Measurements from ENCODE around the gene DUOX1.

Gene DUOX1

GRCh38 chr15:45106002-45106790 is 23.6 kb upstream of the DUOX1 start:
- no peak for DNase-seq (ENCODE audit: low spot score)

GRCh38 chr15:45107941-45108630 is 21.7 kb upstream of the DUOX1 start:
- no peak for DNase-seq (ENCODE audit: low spot score)

DNA sequence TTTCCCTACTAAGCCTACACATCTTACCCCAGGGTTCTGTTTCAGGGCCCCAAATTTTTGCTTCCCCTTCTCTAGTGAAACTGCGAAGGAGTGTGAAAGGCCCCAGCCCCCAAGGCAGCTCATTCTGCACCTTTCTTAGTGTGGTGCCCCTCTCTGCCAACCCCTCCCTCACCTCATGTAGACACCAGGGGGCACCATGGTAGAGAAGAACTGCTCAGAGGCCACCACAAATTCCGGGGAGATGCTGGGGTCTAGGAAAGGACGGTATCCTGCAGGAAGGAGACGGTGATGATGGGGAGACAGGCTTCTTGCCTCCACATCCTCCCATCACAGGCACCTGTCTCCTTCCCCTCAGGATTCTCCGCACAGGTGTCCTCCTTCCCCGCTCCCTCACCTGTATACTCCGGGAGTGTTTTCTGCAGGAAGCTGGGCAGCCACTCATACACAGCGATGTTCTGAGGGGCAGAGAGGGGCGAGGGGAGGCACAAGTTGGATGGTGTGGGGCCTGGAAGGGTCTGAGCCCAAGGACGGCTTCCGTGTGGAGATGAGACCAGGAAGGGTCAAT is 19.5 kb upstream of the DUOX1 start:
- no peak for DNase-seq (ENCODE audit: low spot score)

- no peak for DNase-seq (ENCODE audit: low spot score)
Measured at GRCh38 chr15:45111390-45112142, 18.2 kb upstream of the DUOX1 start.

DNA sequence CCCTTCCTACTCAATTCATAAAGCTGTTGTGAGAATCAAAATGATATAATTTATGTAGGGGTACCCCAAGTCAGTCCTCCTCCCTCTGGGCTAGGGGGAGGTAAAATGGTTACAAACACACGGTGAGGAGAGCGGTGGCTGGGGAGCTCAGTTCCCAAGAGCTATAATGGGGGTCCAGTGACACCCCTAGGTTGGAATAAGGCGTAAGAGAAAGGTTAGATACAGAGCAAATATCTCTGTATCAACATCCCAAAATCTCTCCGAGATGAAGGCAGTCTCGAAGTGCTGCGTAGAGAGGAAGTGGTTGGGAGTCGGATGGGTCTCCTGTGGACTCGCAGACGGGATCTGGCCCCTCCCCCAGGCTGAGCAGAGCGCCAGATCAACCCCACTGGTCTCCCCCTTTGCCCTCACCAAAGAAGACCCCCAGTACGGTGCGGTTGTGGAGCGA is 17.6 kb upstream of the DUOX1 start:
- DNase-seq (ENCODE audit: low spot score) = no peak

DNA sequence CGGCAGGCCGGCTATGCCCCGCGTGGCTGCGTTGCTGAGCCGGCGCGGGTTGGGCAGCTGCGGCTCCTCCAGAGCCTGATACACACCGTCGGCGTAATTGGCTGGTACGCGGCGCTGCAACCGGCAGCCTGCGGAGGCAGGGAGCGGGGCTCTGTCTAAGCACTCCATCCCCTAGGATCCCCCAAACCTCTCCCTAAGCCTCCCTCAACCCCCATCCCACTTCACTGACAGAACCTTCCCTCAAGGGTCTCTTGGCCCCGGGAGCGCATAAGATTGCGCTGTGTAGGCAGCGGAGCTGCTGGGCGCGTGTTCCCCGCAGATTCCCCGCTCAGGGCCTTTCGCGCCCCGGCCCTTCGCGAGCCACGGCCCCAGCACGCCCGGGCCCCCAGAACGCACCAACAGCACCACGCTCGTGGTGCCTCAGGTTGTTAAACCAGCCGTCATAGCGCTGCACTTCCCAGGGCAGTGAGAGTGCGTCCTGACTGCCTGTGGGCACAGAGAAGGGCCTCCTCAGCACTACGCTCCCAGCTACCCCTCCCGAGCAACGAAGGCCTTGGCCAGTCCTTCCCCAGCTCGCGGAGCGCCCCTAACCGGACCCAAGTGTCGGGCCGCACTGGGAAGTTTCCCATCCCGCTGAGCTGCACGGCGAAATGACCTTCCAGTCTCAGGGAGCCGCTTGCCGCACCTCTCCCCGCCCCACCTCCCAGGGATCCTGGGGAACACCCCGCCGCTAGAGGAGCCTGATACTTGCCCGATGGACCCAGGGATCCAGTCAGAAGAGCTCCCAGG is 17.0 kb upstream of the DUOX1 start:
- DNase-seq (ENCODE audit: low spot score) = no peak

GRCh38 chr15:45113380-45113990 is 16.3 kb upstream of the DUOX1 start:
- DNase-seq (ENCODE audit: low spot score) = no peak

DNA sequence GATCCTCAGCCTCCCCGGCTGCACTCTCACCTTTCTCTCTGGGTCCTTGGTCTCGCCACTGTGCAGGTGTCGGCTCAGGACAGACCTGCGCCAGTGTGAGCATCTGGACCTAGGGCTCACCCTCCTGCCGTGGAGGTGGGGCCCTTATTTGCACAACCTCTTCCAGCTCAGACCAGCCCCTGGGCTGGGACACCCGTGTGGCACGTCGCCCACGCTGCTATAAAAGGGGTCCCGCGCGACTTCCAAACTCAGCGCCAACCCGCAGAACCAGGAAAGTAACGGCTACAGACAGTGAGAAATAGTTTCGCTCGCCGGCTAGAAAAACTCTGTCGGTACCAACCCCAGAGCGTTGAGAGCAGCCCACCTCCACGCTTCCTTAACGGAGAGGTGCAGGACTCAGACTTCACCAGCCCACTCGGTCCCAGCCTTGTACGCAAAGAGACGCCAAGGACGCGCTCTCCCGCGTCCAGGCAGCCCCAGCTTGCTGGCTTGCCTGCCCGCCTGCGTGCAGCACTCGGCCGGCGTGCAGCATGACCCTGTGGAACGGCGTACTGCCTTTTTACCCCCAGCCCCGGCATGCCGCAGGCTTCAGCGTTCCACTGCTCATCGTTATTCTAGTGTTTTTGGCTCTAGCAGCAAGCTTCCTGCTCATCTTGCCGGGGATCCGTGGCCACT is 15.6 kb upstream of the DUOX1 start, which contains the start of the genes DUOX2 and DUOXA2:
Gene DUOX2 (minus strand): TSS at position 97 of the 675 bp plus-strand sequence. CDS start 761 bp downstream, outside the sequence.
Gene DUOXA2 (plus strand): TSS at position 251 of the 675 bp plus-strand sequence. CDS start 280 bp downstream, at position 531.
- no peak for DNase-seq (ENCODE audit: low spot score)

GRCh38 chr15:45114751-45115085 is 15.1 kb upstream of the DUOX1 start:
- DNase-seq (ENCODE audit: low spot score) = no peak

DNA sequence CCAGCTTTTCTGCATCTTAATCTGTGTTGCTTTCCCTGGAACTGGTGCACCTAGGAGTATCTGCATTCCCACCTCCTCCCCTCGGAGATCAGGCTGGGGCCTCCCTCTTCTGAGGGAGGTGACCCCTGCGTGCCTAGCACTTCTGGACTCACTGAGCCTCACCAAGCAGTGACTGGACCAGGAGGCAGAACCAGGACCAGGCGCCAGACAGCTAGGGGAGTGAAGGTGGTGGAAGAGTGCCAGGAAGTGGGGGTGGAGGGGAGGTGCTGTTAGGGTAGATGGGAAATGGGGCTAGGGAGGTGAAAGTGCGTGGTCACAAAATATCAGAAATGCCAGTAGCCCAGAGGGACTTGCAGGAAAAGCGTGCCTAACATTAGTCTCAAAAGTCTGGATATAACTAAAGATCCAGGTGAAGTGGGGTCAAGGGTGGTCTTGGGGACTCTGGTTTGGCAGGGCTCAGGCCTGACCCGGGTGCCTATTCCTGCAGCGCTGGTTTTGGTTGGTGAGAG is 14.4 kb upstream of the DUOX1 start:
- DNase-seq (ENCODE audit: low spot score) = no peak

GRCh38 chr15:45116006-45116481 is 13.8 kb upstream of the DUOX1 start:
- no peak for DNase-seq (ENCODE audit: low spot score)

GRCh38 chr15:45116482-45117307 is 13.1 kb upstream of the DUOX1 start:
- no peak for DNase-seq (ENCODE audit: low spot score)

DNA sequence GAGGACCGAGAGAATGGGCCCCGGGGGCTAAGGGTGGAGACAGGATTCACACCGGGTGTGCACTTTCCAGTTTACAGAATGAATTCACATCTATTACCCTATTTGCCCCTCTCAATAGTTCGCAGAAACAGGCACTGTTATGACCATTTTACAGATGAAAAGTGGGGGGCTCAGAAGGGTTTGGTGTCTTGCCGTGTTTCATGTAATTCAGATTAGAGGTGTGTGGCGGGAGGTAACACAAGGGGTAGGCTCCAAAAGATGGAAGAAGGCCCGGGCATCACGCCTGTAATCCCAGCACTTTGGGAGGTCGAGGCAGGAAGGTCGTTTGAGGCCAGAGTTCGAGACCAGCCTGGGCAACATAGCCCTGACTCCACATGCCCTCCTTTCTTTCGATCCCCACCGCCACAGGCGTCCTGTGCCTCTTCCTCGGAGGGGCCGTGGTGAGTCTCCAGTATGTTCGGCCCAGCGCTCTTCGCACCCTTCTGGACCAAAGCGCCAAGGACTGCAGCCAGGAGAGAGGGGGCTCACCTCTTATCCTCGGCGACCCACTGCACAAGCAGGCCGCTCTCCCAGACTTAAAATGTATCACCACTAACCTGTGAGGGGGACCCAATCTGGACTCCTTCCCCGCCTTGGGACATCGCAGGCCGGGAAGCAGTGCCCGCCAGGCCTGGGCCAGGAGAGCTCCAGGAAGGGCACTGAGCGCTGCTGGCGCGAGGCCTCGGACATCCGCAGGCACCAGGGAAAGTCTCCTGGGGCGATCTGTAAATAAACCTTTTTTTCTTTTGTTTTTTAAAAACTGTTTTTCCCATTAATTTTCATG is 12.3 kb upstream of the DUOX1 start:
- DNase-seq (ENCODE audit: low spot score) = no peak

GRCh38 chr15:45118131-45118588 is 11.6 kb upstream of the DUOX1 start:
- peak; percentile 68 for DNase-seq (ENCODE audit: low spot score)

GRCh38 chr15:45118996-45119395 is 10.8 kb upstream of the DUOX1 start:
- no peak for DNase-seq (ENCODE audit: low spot score)

DNA sequence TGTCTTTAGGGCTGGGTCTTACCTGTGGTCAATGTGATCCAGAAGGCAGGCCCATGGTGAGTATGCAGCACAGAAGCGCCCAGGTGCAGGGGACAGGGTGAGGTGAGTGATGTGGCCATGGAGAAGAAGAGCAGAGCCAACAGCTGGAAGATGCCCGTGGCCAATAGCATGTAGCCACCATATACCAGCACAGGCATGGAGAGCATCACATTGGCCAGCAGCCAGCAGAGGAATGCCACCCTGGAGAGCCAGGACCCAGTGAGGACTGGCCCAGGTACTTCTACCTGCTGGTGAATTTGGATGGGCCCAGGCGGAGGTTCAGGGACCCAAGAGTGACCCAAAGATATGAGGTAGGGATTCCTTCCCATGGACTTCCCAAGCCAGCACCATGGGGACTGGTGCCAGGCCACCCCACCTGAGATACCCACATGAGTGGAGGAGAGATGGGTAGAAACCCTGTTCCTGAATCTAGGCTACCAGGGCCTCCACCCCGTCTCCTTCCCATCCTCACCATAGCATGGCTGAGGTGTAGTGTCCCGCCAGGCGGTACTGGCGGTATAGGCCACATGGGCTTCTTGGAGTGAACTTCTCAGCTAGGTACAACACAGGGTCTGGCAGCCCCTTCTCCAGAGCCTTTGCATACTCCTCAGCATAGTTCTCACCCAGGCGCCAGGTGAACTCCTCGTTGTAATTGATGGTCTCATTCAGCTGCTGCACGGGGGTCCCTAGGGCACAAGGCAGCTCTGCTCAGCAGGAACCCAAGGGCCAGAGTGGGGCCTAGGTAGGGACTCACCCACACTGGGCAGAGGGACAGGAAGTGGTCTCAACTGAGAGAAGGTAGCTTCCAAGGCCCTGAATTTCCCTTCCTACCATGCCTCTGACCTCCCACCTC is 9.5 kb upstream of the DUOX1 start:
- no peak for DNase-seq (ENCODE audit: low spot score)

GRCh38 chr15:45121020-45121419 is 8.8 kb upstream of the DUOX1 start:
- no peak for DNase-seq (ENCODE audit: low spot score)

Data from hematopoietic multipotent progenitor cell treated with erythropoietin and hydrocortisone succinate and interleukin-3 and kit ligand, for 15 days (in vitro differentiated cells).